NCI-H2196 (cell line): ENCODE measurements around the gene SLCO2B1.

ENCODE experiments used
- DNase-seq: peaks from one replicate; lab custom pipeline; 2025; ENCODE audit not compliant: unreplicated experiment; lab: John Stamatoyannopoulos, UW

The SLCO2B1 gene

GRCh38 chr11:75245356-75246005, 94.6 kb downstream of the SLCO2B1 start:
- no peak for DNase-seq

- DNase-seq = no peak
These were observed 95.2 kb downstream of the SLCO2B1 start for GRCh38 chr11:75246006-75246670.

- no peak for DNase-seq
These were observed 95.9 kb downstream of the SLCO2B1 start for GRCh38 chr11:75246671-75247350.

GRCh38 chr11:75248924-75249256, 98.0 kb downstream of the SLCO2B1 start:
- DNase-seq = no peak

- DNase-seq = no peak
These were observed 98.8 kb downstream of the SLCO2B1 start for GRCh38 chr11:75249704-75250103.

GRCh38 chr11:75254326-75254725, 103.4 kb downstream of the SLCO2B1 start:
- DNase-seq = no peak
